GM12892 (cell line): ENCODE data around the gene HOMER2.

Experiments used
- POLR2A ChIP-seq: IDR thresholded peaks from 2 replicates; pipeline ENCODE4 v1.6.1; 2011; ENCODE audit warnings: low read depth, low read length, control low read depth
- POLR2AphosphoS5 ChIP-seq: IDR thresholded peaks from 2 replicates; pipeline ENCODE4 v1.6.1; 2011; ENCODE audit warnings: low read depth, low read length, control low read depth

DNA sequence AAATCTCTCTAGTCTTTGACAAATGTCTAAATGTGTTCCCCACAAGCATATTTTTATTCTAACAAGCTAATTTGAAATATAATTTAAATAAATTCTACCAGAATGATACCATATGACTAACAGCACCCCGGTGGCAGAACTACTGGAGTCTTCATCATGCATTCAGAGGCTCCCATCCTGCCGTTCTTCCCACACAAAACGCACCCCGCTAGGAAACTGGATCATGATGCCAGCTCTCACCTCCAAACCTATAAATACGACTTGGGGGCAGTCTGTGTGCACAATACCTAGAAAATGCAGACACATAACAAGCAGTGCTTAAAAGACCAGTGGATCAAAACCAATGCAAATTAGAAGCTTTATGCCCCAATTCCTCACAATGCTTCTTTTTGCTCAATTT is 8.5 kb downstream of the HOMER2 start:
- TF ChIP-seq POLR2A (no peak), POLR2AphosphoS5 (no peak)
